Activated CD4-positive, alpha-beta T cell treated with anti-CD3 and anti-CD28 coated beads, Interleukin-2, amount 10 ng/mL, durations not matched to agents 7 days and 5 days (primary cell): ENCODE data around the gene MTMR2. TPM values are rescaled to one million over a fixed set of nuclear protein-coding genes. Genes with fewer than 3 reads are reported as not detected.

Source experiments
- CTCF ChIA-PET: fragments of 350-600 bp; sonication (Branson Sonifier 250); formaldehyde crosslinking; loops from one replicate; lab custom pipeline; 2021; ENCODE audit warnings: antibody characterized with exemption; lab: Charles Lee
- POLR2A ChIA-PET: fragments of 350-600 bp; sonication (Branson Sonifier 250); formaldehyde crosslinking; loops from one replicate; lab custom pipeline; 2021; ENCODE audit warnings: antibody characterized with exemption; lab: Charles Lee
- DNase-seq: peaks from one replicate; pipeline ENCODE4 v3.0.0-alpha.2; 2020
- H3K27ac Mint-ChIP-seq: one replicate; pipeline ENCODE4 v1.8.0; 2021; ENCODE audit warnings: mild to moderate bottlenecking, moderate library complexity, mixed read lengths
- H3K27me3 Mint-ChIP-seq: one replicate; pipeline ENCODE4 v1.8.0; 2021; ENCODE audit warnings: mixed read lengths
- H3K36me3 Mint-ChIP-seq: one replicate; pipeline ENCODE4 v1.8.0; 2021; ENCODE audit warnings: low read depth, mixed read lengths
- H3K4me1 Mint-ChIP-seq: one replicate; pipeline ENCODE4 v1.8.0; 2021; ENCODE audit warnings: mixed read lengths
- H3K4me3 Mint-ChIP-seq: one replicate; pipeline ENCODE4 v1.8.0; 2021; ENCODE audit warnings: mild to moderate bottlenecking, moderate library complexity, mixed read lengths
- H3K9me3 Mint-ChIP-seq: one replicate; pipeline ENCODE4 v1.8.0; 2021; ENCODE audit warnings: mixed read lengths
- total RNA-seq, 2 experiments: library from RNA; stranded (reverse); gene quantifications; one replicate each; pipeline ENCODE4 v1.2.3, GENCODE V29; 2021

MTMR2 gene
- total RNA-seq, 2 experiments from 2014 or later: 13.5 to 15.2 TPM

- CTCF ChIA-PET: no interaction called here
These were observed 7.0 kb upstream of the MTMR2 start for GRCh38 chr11:95930948-95931347.

DNA sequence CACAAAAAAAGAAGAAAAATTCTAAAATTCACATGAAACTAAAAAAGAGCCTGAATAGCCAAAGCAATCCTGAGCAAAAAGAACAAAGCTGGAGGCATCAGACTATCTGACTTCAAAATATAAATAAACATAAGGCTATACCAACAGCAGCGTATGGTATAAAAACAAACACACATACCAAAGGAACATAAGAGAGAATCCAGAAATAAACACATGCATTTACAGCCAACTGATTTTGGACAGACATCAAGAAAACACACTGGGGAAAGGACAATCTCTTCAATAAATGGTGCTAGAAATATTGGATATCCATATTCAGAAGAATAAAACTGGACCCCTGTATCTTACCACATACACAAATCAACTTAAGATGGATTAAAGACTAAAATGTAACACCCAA lies 2.8 kb upstream of the MTMR2 start:
- Mint-ChIP-seq H3K36me3 (peaks cover 5% of the 10 kb centered on the region), H3K27ac (no peak overlapping the region), H3K9me3 (peaks cover 13% of the 10 kb centered on the region)

More at GRCh38 chr11:95930948-95931347, 7.0 kb upstream of the MTMR2 start:
- no peak overlapping the region for H3K4me3 Mint-ChIP-seq
- H3K27me3 Mint-ChIP-seq: peaks cover 17% of the 10 kb centered on the region
- peaks cover 2% of the 10 kb centered on the region for H3K36me3 Mint-ChIP-seq
- H3K9me3 Mint-ChIP-seq: peaks cover 17% of the 10 kb centered on the region
- no peak for DNase-seq
- H3K27ac Mint-ChIP-seq: no peak overlapping the region
- POLR2A ChIA-PET: no interaction called here
- no peaks in the 10 kb centered on the region for H3K4me1 Mint-ChIP-seq

DNA sequence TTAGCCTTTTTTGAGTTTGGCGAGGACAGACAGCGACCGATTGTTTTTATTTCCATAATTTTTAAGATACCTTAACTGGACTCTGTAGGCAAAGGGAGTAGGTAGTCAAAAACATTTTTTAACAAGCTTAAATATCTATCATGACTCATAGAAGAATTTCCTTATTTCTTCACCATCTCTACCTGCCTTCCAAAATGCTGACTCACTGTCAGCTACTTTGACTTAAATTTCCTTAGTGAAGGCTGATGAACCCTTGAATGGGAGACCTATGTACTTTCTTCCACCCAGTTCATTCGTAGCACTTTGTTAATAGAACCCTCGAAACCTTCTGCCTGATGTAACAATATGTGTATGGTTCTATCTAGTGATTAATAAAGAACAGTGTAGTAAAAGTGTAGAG lies 1.1 kb upstream of the MTMR2 start:
- POLR2A ChIA-PET: no interaction called here
- no peaks in the 10 kb centered on the region for H3K9me3 Mint-ChIP-seq
- H3K4me1 Mint-ChIP-seq: peaks cover 27% of the 10 kb centered on the region
- CTCF ChIA-PET: no interaction called here
- peaks cover 11% of the 10 kb centered on the region for H3K27me3 Mint-ChIP-seq
- H3K4me3 Mint-ChIP-seq: peak overlapping the region; percentile 3
- H3K27ac Mint-ChIP-seq: no peak overlapping the region
- DNase-seq: no peak
- H3K36me3 Mint-ChIP-seq: peaks cover 3% of the 10 kb centered on the region

More for the DNA sequence above, 2.8 kb upstream of the MTMR2 start:
- Mint-ChIP-seq H3K4me3 (no peak overlapping the region), H3K27me3 (peaks cover 14% of the 10 kb centered on the region), H3K4me1 (peaks cover 27% of the 10 kb centered on the region)
- CTCF ChIA-PET: no interaction called here
- POLR2A ChIA-PET: no interaction called here
- no peak for DNase-seq

DNA sequence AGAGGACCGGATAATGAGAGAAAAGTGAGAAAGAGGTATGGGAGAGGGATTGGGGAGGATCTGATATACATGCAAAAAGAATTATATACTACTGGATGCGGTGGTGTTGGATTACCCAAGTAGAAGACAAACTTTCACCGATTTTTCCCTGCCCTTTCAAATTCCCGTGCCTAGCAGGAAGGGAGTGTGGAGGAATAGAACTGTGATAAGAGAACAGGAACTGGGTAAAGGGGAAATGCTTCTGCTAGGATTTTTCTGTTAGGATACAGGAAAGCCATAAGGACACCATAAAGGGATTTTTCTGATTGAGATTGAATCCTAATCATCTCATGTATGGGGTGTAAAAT lies 480 bp upstream of the MTMR2 start:
- no peaks in the 10 kb centered on the region for H3K9me3 Mint-ChIP-seq
- H3K4me1 Mint-ChIP-seq: peaks cover 27% of the 10 kb centered on the region
- peaks cover 3% of the 10 kb centered on the region for H3K36me3 Mint-ChIP-seq
- ChIA-PET CTCF (no interaction called here), POLR2A (no interaction called here)
- H3K27me3 Mint-ChIP-seq: peaks cover 11% of the 10 kb centered on the region
- peak overlapping the region; percentile 88 for H3K27ac Mint-ChIP-seq
- peak overlapping the region; percentile 88 for H3K4me3 Mint-ChIP-seq
- no peak for DNase-seq

DNA sequence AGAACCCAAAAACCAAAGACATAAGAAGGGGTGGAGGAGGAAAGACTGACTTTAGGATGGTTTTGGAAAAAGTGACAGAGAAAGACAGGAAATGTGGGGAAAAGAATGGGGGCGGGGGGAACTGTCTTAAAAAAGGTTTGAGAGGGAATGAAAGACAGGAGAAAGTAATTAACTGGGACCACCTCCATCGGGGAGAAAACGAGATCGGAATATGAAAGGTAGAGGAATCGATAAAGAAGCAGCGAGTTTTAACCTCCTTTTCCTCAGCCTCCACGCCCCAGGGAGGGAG lies 524 bp downstream of the MTMR2 start:
- ChIA-PET CTCF (no interaction called here), POLR2A (no interaction called here)
- Mint-ChIP-seq H3K4me3 (peak overlapping the region; percentile 88), H3K27me3 (peaks cover 8% of the 10 kb centered on the region), H3K36me3 (peaks cover 3% of the 10 kb centered on the region), H3K4me1 (peaks cover 27% of the 10 kb centered on the region), H3K9me3 (no peaks in the 10 kb centered on the region), H3K27ac (peak overlapping the region; percentile 88)
- no peak for DNase-seq

DNA sequence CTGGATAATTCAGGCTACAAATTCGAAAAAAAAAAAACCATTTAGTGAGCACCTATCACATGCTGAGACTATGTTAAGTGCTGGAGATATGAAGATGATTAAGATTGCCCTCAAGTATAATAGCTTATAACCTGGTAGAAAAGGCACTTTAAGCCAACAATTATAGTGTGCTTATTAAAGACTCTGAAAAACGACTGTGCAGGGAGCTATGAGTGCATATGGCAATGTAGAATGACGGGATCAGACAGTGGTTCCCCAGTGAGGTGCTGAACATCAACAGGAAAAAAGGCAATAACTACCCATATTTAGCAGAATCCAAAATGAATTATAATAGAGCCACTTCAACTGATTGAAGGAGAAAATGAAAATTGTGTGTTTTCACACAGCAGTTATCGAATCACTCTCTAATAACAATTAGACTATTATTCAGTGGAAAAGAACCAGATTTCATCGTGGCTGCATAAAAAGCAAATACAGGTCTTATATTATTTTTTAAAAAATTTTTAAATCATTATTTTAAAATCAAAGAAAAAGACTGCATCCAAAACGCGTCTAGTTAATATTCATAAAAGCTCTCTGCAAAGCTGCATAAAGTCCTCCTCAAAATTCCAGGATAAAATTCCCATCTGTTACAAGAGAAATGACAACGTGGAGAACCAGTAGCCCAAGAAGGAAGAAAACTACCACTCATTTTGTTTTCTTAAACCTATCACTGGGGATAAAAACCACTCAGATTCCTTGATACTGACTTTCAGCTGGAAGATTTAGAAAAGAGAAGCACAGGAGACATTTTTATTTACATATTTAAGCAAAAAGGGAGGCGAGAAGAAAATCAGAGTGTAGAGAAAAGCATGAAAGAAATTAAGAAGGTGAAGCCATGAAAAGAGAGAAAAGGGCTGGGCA lies 1.1 kb downstream of the MTMR2 start:
- ChIA-PET POLR2A (interaction anchor here (0.6 kb wide), 1 partner anchor 233 kb away, joined by 4 read pairs; no protein-coding TSS in a partner anchor), CTCF (interaction anchor here (0.6 to 0.9 kb wide), 3 partner anchors 62 to 878 kb away, joined by 3 to 4 read pairs (median 3); no protein-coding TSS in a partner anchor)
- Mint-ChIP-seq H3K36me3 (peaks cover 3% of the 10 kb centered on the region), H3K27ac (peak overlapping the region; percentile 88), H3K4me3 (peak overlapping the region; percentile 88), H3K27me3 (peaks cover 8% of the 10 kb centered on the region), H3K4me1 (peaks cover 27% of the 10 kb centered on the region), H3K9me3 (no peaks in the 10 kb centered on the region)
- no peak for DNase-seq

DNA sequence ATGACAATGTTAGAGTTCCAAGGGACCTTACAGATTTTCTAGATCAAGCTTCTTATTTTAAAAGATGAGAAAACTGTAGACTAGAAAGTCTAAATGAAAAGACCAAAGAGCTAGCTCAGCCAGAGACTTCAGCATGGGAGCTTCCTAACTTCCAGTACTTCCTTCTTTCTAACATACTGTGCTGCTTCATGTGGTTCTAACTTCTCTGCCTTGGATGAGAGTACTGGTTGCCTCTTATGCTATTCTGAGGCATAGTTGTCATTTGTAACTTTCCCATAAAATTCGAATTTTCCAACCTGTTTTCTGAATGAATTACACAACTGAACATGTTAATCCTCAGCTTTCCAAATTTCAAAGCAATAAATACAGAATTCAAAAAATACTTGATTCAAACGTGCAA lies 1.8 kb downstream of the MTMR2 start:
- H3K36me3 Mint-ChIP-seq: peaks cover 3% of the 10 kb centered on the region
- no peak overlapping the region for H3K27ac Mint-ChIP-seq
- ChIA-PET CTCF (interaction anchor here (0.9 kb wide), 1 partner anchor 61 kb away, joined by 3 read pairs; no protein-coding TSS in a partner anchor), POLR2A (interaction anchor here (0.6 kb wide), 1 partner anchor 234 kb away, joined by 4 read pairs; no protein-coding TSS in a partner anchor)
- H3K9me3 Mint-ChIP-seq: no peaks in the 10 kb centered on the region
- H3K4me3 Mint-ChIP-seq: peak overlapping the region; percentile 8
- peaks cover 27% of the 10 kb centered on the region for H3K4me1 Mint-ChIP-seq
- no peak for DNase-seq
- H3K27me3 Mint-ChIP-seq: peaks cover 8% of the 10 kb centered on the region

DNA sequence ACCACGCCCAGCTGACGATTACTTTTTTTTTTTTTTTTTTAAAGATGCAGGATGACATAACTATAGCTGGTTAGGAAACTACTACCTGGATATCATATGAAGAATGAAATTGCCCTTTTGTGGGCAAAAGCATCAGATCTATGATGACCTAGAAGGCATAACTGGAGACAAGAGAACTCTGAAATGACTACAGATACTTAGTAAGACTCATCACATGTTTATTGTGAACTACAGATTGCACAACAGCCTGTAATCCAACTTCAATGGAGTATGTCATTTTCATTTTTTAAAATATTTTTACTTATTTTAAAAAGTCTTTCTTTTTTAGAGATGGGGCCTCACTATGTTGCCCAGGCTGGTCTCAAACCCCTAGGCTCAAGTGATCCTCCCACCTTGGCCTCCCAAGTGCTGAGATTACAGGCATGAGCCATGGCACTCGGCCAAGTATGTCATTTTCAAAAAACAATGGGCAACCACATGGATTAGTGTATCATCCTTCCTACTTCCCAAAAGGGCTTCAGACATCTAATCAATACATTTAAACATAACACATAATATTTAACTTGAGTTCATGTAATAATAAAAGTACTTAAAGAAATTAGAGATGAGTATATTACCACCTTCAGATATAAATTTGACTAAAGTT lies 3.3 kb downstream of the MTMR2 start:
- Mint-ChIP-seq H3K27ac (no peak overlapping the region), H3K4me3 (no peak overlapping the region), H3K27me3 (no peaks in the 10 kb centered on the region), H3K4me1 (peaks cover 27% of the 10 kb centered on the region), H3K36me3 (peaks cover 3% of the 10 kb centered on the region), H3K9me3 (no peaks in the 10 kb centered on the region)
- DNase-seq: no peak
- ChIA-PET POLR2A (no interaction called here), CTCF (no interaction called here)

GRCh38 chr11:95919514-95919913 lies 4.4 kb downstream of the MTMR2 start:
- CTCF ChIA-PET: no interaction called here

GRCh38 chr11:95918720-95919119 lies 5.2 kb downstream of the MTMR2 start:
- Mint-ChIP-seq H3K27me3 (no peaks in the 10 kb centered on the region), H3K27ac (no peak overlapping the region), H3K9me3 (no peaks in the 10 kb centered on the region), H3K4me1 (peaks cover 14% of the 10 kb centered on the region), H3K36me3 (peaks cover 3% of the 10 kb centered on the region), H3K4me3 (no peak overlapping the region)
- no peak for DNase-seq
- CTCF ChIA-PET: no interaction called here
- POLR2A ChIA-PET: no interaction called here

More at GRCh38 chr11:95919514-95919913, 4.4 kb downstream of the MTMR2 start:
- Mint-ChIP-seq H3K36me3 (peaks cover 3% of the 10 kb centered on the region), H3K4me3 (no peak overlapping the region), H3K4me1 (peaks cover 20% of the 10 kb centered on the region), H3K27me3 (no peaks in the 10 kb centered on the region), H3K9me3 (no peaks in the 10 kb centered on the region), H3K27ac (no peak overlapping the region)
- POLR2A ChIA-PET: no interaction called here
- no peak for DNase-seq

DNA sequence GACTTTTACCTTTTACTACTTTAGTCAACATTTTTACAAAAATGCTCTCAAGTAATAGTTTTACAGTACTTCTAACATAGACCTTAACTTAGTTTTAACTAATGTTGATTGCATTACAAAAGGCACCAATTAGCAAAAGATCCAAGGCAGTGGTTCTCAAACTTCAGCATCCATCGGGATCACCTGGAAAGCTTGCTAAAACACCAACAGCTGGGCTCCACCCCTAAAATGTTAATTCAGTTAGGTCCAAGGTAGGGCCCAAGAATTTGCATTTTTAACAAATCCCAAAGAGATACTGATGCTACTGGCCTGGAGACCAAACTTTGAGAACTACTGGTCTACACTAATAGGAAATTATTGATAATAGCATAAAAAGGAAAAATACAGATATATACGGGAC lies 5.9 kb downstream of the MTMR2 start:
- H3K4me1 Mint-ChIP-seq: peaks cover 11% of the 10 kb centered on the region
- H3K27ac Mint-ChIP-seq: no peak overlapping the region
- no peak overlapping the region for H3K4me3 Mint-ChIP-seq
- H3K36me3 Mint-ChIP-seq: no peaks in the 10 kb centered on the region
- no peaks in the 10 kb centered on the region for H3K27me3 Mint-ChIP-seq
- CTCF ChIA-PET: no interaction called here
- no peak for DNase-seq
- no peaks in the 10 kb centered on the region for H3K9me3 Mint-ChIP-seq
- POLR2A ChIA-PET: no interaction called here

- no peak overlapping the region for H3K27ac Mint-ChIP-seq
- no peaks in the 10 kb centered on the region for H3K36me3 Mint-ChIP-seq
- no peaks in the 10 kb centered on the region for H3K27me3 Mint-ChIP-seq
- no peak overlapping the region for H3K4me3 Mint-ChIP-seq
- peaks cover 6% of the 10 kb centered on the region for H3K4me1 Mint-ChIP-seq
- ChIA-PET CTCF (no interaction called here), POLR2A (no interaction called here)
- no peak for DNase-seq
- H3K9me3 Mint-ChIP-seq: no peaks in the 10 kb centered on the region
These were observed 6.5 kb downstream of the MTMR2 start for GRCh38 chr11:95917193-95918036.
